HG02938 (cell line): ENCODE data around the gene DEXI.
"Not testable (repeated sequence)": the region's sequence is repeated elsewhere in the genome, so short reads cannot be mapped to it uniquely, and the experiment has no call there.

ENCODE experiments used
- ATAC-seq: cut with Tn5 transposase; IDR thresholded peaks from one replicate; pipeline ENCODE4 v1.9.1; 2021; ENCODE audit warnings: mild to moderate bottlenecking, moderate library complexity; ENCODE audit not compliant: unreplicated experiment

DEXI gene

DNA sequence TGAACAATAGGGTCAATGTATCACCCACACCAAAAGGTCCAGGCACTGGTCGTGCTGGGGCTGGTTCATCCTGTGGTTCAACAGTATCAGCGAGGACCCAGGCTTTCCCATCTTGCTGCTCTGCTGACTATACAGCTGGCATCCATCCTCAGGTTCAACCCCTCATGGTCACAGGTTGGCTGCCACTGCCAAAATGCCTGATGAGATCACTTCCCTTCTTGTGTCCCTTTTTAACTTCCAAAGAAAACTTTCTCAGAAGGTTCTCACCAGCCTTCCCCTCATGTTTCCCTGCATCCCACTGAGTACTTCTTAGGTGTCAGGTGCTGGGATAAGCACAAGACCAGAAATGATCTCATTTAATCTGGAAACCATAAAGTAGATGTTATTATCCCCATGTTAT, 27.8 kb upstream of the DEXI start:
- no peak for ATAC-seq

DNA sequence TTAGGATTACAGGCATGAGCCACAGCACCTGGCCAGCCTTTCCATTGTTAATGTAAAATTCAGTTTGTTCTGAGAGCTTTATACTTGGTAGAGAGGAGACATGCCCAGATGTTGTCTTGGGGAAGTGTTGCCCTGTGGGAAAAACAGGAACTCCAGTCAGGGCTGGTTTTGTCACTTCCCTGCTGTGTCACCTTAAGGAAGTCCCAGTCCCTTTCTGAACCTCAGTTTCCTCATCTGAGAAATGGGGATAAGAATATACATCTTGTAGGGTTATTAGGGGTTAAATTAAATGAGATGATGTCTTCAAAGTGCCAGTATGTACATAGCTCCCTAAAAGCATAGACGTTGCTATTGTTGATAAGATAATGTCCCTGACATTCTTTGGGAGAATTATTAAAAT, 27.3 kb upstream of the DEXI start:
- ATAC-seq = no peak

DNA sequence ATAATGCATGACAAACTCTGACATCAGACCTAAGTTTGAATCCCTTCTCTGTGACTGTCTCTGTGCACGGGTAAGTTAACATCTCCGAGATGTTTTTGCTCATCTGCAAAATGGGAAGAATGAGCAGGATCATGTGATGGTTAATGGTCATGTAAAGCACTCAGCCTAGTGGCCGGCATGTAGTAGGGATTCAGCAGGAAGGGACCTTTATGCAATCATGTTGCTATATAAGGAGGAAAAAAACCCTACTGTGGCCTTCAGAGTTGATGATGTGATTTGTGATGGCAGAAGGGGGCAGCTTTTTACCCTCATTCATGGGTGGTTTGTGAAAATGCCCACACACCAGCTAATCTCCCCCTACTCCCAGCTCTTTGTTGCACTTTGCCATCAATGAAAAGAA, 26.2 kb upstream of the DEXI start:
- ATAC-seq = no peak

DNA sequence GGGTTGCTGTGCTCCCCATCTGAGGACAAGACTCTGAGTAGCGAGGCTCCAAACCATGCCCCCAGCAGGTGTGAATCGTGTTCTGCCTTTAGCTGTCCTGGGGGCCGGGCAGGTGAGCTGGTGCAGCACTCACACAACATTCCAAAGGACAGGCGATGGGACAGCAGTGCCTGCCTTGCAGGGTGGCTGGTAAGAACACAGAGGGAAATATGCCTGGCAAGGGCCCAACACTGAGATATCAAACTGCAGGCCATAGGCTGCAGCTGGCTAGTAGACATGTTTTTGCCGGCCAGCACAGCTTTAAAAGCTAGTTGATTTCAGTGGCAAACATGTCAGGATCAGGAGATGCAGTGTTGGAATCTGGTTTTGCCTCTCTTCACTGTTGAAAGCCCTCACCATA, 25.7 kb upstream of the DEXI start:
- ATAC-seq = no peak

DNA sequence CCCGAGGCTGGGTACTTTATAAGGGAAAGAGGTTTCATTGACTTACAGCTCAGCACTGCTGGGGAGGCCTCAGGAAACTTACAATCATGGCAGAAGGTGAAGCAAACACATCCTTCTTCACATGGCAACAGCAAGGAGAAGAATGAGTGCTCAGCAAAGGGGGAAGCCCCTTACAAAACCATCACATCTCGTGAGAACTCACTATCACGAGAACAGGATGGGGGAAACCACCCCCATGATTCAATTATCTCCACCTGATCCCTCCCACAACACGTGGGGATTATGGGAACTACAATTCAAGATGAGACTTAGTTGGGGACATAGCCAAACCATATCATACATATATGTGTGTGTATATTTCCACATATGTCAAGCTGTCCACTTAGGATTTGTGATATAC, 24.3 kb upstream of the DEXI start:
- not testable (repeated sequence) for ATAC-seq

DNA sequence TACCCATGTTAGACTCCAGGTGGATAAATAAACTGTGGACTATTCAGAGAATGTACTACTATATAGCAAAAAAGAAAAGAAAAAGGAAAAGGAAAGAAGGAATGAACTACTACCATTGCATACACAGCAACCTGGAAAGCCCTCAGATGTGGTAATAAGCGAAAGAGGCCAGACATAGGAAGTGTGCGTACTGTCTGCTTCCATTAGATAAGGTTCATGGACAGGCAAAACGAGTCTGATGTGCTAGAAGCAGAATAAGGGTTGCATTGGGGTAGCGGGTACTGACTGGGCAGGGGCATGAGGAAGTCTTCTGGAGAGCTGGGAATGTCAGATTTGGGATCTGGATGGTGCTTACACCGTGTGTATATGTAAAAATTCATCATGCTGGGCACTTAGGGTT, 23.9 kb upstream of the DEXI start:
- ATAC-seq = no peak

DNA sequence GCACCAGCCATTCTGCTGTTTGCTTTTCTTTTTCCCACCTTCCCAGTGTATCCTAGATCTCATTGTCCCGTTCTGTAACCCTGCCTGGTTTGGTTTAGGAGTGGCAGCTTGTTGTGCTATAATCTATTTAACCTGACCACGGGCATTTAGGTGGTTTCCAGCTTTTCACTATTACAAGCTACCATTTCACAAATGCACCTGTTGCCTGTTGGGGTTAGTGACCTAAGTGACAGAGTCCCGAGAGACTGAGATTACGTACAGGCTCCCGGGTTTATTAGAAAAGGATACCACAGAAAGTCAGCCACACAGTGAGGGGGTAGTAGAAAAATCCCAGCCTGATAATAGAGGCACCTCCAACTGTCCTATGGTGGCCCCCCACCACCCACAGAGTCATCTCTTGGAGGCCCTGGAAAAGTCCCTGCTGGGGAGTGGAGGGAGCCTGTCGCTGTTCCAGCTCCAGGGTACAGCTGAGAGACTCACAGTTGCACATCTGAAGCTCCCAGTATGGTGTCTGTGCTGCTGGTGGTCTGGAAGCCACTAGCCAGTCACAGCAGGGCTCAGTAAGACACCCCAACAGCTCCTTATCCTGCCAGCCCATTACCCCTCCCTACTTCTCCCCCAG, 23.3 kb upstream of the DEXI start:
- peak; percentile 81 for ATAC-seq

DNA sequence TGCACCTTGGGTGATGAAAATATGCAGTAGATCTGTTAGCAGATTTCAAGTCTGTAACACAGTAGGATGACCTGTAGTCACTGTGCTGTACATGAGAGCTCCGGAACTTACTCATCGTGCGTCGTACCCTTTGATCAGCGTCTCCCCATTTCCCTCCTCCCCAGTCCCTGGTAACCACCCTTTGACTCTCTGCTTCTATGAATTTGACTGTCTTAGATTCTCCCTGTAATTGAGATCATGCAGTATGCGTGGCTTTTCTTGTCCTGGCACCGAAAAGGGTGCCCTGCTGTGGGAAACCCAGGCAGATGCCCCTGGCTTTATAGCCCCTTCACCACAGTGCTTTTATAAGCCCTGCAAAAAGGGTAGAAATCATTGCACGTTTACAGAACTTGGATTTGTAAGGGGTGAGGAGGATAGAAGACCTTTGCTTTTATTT, 22.6 kb upstream of the DEXI start:
- ATAC-seq = no peak

DNA sequence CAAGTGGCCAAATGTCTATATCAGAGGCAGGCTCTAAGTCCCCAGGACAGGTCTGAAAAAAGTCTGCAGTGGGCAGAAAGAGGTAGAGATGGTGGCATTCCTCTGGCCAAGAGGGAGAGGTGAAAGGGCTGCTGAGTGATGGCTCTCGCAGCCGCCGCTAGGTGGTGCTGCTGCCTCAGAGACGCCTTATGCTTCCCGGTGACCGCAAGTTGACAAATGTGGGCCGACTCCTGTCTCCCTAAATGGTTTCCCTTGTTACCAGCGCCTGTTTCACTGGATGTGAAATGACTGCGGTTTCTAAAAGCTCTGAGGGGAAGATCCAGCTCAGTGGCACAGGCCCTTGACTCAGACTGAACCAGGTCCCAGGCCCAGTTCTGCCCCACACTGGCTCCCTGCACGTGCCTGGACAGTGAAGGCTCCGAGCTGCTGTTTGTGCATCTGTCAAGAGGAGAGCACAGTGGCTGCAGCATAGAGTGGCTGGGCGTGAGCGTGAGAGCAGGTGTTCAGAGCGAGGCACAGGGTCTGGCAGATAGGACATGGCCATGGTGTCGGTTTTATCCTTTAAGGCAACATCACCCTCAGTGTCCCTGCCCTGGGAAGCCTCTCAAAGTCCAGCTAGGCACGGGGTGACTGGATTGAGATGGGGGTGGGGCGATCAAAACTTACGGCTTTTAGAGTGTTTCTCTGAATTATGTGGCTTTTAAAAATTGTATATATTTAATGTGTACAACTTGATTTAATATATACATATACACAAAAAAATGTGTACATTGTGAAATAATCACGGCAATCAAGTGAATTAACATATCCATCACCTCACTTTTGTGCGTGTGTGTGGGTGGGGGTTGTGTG, 22.0 kb upstream of the DEXI start:
- peak; percentile 31 for ATAC-seq

DNA sequence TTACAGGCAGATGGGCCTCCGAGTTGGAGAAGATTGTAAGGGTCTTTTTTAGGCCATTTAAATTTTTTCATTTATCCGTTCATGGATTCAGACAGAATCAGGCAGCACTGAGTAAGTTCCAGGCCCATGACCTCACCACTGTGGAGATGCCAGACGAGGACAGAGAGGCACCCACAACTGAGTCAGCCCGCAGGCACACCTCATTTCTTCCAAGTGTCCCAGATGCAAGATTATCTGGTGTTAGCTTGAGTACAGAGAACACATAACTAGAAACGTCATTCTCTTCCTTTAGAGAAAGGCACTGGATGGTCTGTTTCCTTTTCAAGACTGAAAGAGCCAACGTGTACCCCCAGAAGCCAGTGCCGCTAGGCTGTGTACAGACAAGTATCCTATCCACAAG, 19.0 kb upstream of the DEXI start:
- ATAC-seq = no peak

DNA sequence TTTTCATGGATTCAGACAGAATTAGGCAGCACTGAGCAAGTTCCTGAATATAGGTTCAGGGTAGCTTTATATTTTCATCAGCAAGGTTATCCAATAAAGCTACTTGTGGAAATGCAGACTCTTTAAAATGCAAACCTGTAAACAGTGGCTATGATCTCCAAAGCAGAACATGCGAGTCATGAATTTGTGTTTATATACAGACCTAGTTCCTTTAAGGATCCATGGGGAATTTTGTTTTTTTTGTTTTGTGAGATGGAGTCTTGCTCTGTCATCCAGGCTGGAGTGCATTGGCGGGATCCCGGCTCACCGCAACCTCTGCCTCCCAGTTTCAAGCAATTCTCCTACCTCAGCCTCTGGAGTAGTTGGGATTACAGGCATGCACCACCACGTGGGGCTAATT, 16.9 kb upstream of the DEXI start:
- no peak for ATAC-seq

DNA sequence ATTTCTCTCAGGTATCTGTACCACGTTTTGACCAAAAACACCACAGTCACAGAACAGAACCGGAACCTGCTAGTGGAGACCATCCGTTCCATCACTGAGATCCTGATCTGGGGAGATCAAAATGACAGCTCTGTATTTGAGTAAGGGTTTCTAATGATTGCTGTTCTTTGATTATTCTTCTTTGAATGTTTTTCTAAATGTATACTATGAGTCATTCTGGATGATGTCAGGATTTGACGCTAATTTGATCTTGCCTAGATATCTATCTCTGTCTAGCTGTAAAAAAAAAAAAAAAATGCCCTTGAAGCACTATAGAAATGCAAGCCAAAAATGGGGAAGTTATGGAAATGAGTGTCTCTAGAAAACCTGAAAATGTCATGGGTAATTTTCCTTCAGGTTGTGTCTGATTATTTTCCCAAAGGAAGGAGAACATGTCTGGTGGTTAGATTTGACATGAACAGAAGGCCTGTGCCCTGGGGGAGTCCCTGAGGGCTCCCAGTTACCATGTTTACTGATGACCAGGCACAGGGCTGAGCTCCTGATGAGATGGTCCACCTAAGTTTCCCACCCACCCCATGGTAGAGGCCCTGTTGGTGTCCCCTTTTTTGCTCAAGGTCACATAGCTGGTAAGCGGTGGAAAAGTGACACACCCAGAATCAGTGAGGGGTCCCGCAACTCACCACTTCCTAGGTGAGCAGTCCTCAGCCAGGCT, 15.7 kb upstream of the DEXI start:
- ATAC-seq = no peak

DNA sequence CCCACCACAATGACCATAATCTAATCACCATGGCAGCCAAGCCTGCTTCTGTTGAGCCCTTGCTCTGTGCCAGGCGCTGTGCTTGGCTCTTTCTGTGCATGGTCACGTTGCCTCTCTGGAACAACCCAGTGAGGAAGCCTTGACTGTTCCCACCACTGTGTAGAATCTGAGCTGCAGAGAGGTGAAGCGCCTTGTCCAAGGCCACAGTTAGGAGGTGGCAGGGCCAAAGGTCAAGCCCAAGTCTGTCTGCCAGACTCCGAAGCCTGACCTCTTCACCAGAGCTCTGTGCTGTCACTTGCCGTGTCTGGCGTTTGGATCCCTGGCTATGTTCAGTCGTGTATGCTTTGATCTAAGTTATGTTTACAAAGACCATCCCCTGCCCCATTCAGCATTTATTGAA, 12.6 kb upstream of the DEXI start:
- ATAC-seq = no peak

DNA sequence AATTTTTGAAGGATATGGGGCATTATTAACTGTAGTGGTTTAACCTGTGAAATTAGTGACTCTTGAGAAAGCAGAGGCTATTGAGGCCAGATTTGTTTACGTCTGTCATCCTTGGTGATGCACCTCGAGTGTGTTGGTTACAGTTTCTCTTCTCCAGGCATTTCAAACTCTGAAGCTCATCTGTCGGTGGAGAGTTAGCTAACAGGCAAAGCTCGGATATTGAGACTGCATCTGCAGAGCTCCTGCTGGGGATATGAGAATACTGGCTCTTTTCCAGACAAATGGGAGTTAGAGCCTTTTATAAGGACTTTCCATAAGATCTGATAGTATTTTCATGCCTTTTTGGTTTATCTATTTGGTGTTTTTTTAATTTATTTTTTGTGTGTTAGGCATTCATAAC, 8.8 kb upstream of the DEXI start:
- ATAC-seq = no peak

DNA sequence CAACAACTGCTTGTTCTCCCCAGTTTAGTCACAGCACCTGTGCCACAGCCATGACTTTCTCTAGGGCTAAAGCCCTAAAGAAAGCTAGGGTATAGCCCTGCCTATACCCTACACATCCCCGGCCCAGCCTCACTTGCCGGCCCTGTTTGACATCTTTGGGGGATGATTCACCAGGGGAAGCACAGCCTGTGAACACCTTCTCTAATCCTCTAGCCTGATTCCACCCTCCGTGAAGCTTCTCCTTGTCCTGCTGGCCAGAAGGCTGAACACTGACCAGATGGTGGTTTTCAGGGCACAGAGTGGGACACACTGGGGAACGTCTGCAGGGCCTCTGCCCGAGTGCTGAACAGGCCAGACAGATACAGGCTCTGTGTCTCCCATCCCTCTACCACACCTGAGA, 8.1 kb upstream of the DEXI start:
- ATAC-seq = no peak

DNA sequence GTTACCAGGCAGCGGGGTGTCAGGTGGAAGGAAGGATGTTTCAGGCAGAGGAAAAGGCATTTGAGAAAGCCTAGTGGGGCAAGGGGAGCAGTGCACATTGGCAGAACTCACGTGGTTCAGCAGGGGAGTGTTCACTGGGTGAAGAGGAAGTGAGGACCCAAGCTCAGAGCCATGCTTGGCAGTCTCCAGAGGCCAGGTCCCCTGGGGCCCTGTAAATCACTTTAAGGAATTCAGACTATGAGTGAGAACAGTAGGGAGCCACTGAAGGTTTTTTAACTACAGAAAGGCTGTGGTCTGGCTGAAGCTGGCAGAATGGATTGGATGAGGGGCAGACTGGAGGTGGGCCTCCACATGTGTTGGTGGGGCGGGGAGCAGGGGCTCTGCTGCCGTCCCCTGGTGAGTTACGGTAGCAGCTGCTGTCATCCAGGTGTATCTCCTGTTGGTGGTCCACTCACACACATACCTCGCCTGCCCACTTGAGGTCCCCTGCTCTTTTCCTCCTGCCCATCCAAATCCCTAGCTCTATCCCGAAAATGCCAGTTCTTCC, 7.2 kb upstream of the DEXI start:
- peak; percentile 80 for ATAC-seq

DNA sequence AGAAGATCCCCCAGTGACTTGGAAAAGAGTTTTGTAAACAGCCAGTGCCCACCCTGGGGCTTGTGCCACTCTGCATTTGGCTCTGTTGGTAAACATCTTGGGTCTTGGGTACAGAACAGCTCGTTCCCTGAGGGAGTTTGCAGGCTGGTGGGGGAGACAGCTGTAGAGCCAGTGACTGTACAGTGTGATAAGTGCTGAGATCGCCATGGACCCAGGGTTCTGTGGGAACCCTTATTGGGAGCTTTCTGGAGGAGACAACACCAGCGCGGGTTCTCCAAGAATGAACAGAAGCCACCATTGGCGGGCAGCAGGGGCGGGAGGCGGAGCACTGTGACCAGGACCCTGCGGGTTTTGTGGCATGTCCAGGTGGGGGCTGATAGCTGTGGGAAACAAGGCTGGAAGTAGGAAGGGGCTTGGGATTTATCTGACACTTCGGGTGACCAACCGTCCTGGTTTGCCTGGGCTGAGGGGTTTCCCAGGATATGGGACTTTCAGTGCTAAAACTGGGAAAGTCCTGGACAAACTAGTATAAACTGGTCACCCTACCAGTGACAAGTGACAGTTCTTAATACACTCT, 5.0 kb upstream of the DEXI start:
- ATAC-seq = no peak

DNA sequence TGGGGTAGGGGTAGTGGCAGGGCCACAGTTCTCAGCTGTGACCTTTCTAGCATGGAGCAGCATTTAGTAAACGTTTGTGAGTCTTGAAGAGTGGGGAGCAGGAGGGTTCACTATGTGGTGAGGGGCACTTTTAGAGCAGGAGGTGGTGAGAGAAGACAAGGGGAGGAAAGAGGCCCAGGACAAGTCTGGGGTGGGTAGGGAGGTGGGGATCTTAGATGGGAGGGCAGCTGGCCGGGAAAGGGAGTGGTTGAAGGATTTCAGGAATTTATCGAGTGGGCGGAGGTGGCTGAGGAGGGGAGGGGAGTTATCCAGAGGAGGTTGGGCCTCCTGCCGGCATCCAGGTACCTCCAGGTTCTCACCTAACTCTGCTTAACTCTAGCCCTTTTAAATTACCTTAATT, 4.0 kb upstream of the DEXI start:
- ATAC-seq = no peak

DNA sequence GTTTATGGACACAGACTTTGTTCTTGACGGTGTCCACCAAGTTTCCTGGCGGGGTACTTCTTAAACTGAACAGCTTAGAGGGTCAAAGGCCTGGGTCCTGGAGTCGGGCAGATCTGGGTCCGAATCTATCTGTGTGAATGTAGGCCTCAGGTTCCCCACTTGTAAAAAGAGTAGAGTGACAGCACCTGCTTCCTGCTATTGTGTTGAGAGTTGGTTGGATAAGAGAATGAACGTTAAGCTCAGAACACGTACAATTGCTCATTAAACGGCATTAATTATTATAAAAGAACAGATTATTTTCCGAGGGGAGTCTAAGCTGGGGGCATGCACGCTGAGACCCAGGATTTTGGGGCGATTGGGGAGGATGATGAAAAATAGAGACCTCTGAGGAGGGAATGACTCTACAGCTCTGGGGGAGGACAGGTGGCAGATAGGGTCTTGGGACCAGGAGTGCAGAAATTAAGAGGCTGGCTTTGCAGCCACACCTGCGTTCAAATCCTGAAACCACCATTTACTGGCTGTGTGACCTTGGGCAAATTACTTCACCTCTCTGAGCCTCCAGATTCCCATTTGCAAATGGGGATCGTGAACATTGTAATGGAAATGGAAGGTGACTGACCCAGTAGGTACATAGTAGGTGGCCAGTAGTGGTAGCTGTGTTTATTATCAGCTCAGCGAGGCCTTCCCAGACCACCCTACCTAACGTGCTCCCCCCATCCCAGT, 3.0 kb upstream of the DEXI start:
- ATAC-seq = no peak

DNA sequence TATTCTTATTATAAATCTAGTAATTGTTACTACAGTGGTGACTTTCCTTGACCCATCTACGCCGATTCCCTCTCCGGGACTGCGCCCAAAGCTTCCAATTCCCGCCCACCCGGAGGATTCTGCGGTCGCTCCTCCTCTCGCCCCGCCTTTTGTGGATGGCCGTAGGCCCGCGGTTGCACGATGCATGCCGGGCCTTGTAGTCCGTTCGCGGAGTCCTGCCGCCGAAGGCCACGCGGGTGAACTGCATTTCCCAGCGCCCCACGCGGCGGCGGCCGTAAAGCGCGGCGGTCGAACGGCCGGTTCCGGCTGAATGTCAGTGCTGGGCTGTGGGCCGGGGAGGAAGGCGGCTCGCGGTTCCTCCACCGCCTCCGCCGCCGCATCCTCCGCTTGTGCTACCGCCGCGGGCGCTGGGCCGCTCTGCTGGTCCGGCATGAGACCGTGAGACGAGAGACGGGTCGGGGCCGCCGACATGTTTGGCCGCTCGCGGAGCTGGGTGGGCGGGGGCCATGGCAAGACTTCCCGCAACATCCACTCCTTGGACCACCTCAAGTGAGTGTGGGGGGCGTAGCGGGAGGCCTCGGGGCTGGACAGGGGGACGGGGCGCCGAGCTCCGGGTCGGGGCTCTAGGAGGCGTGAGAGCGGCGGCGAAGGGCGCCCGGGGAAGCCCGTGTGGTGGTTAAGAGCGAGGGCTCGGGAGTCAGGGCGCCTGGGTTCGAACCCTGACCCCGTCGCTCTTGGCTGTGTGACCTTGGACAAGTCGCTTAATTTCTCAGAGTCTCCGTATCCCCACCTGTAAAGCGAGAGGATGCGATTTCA, 2.2 kb upstream of the DEXI start, which contains the start of gene CLEC16A:
Gene CLEC16A, plus strand, starts transcription at position 316 of the 816 bp plus-strand sequence. Its CDS starts 154 bp downstream, at position 470.
- peak; percentile 64 for ATAC-seq
